K562 (cell line): Measurements from ENCODE around the gene VPS37B. TPM values are rescaled to one million over a fixed set of nuclear protein-coding genes. Genes with fewer than 3 reads are reported as not detected.

ENCODE experiments used
- ARID4B ChIP-seq: sonication (generic); formaldehyde crosslinking; IDR thresholded peaks from 2 replicates; pipeline ENCODE4 v1.8.0; 2022; ENCODE audit warnings: mild to moderate bottlenecking, missing genetic modification reagents
- HBP1 ChIP-seq: fragments of 450-650 bp; formaldehyde crosslinking; IDR thresholded peaks from 2 replicates; pipeline ENCODE4 v1.4.0; 2022; ENCODE audit warnings: missing genetic modification characterization
- KAT8 ChIP-seq: fragments of 450-650 bp; IDR thresholded peaks from 2 replicates; pipeline ENCODE4 v1.6.1; 2016; ENCODE audit warnings: low read depth, mild to moderate bottlenecking
- MLLT1 ChIP-seq, 2 experiments: fragments of 450-650 bp; IDR thresholded peaks; 2 replicates each; pipeline ENCODE4 v1.6.1; 2016
- MTF1 ChIP-seq: fragments of 250-450 bp; sonication (Bioruptor Pico); IDR thresholded peaks from 2 replicates; pipeline ENCODE4 v1.9.0; 2021; ENCODE audit warnings: moderate library complexity, mild to moderate bottlenecking, inconsistent platforms, borderline replicate concordance
- RB1 ChIP-seq: fragments of 450-650 bp; IDR thresholded peaks from 2 replicates; pipeline ENCODE4 v1.6.1; 2017; ENCODE audit warnings: low read depth, mild to moderate bottlenecking
- RCOR1 ChIP-seq, 2 experiments: IDR thresholded peaks; 2 replicates each; pipeline ENCODE4 v1.6.1; 2012; ENCODE audit warnings: low read depth in 2 of 2, low read length in 2 of 2, borderline replicate concordance in 1 of 2, improper control_type of control experiment in 1 of 2
- RFX1 ChIP-seq: fragments of 450-650 bp; IDR thresholded peaks from 2 replicates; pipeline ENCODE4 v1.6.1; 2016; ENCODE audit warnings: mild to moderate bottlenecking, moderate library complexity
- SMAD3 ChIP-seq: fragments of 450-650 bp; formaldehyde crosslinking; conservative IDR thresholded peaks from 2 replicates; pipeline ENCODE4 v1.4.0; 2020; ENCODE audit warnings: mild to moderate bottlenecking
- TRIM28 ChIP-seq: fragments of 450-650 bp; IDR thresholded peaks from 2 replicates; pipeline ENCODE4 v1.6.1; 2017
- ZNF140 ChIP-seq: fragments of 250-450 bp; sonication (Bioruptor Pico); IDR thresholded peaks from 2 replicates; pipeline ENCODE4 v1.8.0; 2021; ENCODE audit warnings: moderate library complexity, mild to moderate bottlenecking, inconsistent platforms
- ZNF518B ChIP-seq: fragments of 250-450 bp; sonication (Bioruptor Pico); IDR thresholded peaks from 2 replicates; pipeline ENCODE4 v1.5.0; 2021; ENCODE audit warnings: mild to moderate bottlenecking, moderate library complexity
- ZNF766 ChIP-seq: fragments of 200-800 bp; sonication (Bioruptor generic); conservative IDR thresholded peaks from 2 replicates; pipeline ENCODE4 v1.6.1; 2016; ENCODE audit warnings: missing genetic modification characterization, missing compliant biosample characterization
- ZSCAN29 ChIP-seq: fragments of 450-650 bp; IDR thresholded peaks from 2 replicates; pipeline ENCODE4 v1.6.1; 2017
- polyA plus RNA-seq, 8 experiments: library from polyadenylated mRNA; depleted of rRNA in 4 of 8; stranded (reverse) in 5 of 8; unstranded in 3 of 8; fragments of >200 nt; fragmentation: Nextera tagmentation in 2 of 8; fragmentation: Illumina TruSeq in 1 of 8; extraction: Ambion mirVana in 2 of 8; extraction: Trizol in 1 of 8; gene quantifications; 2 replicates each; pipeline versions ENCODE4 v1.2.1 to v1.2.3, GENCODE V29; 2011 to 2014; ENCODE audit warnings: inconsistent platforms in 1 of 8, missing spikeins in 1 of 8
- total RNA-seq, 7 experiments: library from RNA; depleted of rRNA in 6 of 7; stranded (reverse); fragments of >200 nt in 6 of 7; fragmentation: Illumina TruSeq in 2 of 7; extraction: Trizol in 2 of 7; gene quantifications; 2 replicates each; pipeline versions ENCODE4 v1.2.1 to v1.2.3, GENCODE V29; 2011 to 2021; ENCODE audit warnings: low replicate concordance in 1 of 7

Gene VPS37B
- total and polyA plus RNA-seq, 9 of the 15 experiments (the other 6 are each of a cell fraction or from before 2014, with no cell fraction given), result 0.28 to 37.4 (median 17.9) TPM

DNA sequence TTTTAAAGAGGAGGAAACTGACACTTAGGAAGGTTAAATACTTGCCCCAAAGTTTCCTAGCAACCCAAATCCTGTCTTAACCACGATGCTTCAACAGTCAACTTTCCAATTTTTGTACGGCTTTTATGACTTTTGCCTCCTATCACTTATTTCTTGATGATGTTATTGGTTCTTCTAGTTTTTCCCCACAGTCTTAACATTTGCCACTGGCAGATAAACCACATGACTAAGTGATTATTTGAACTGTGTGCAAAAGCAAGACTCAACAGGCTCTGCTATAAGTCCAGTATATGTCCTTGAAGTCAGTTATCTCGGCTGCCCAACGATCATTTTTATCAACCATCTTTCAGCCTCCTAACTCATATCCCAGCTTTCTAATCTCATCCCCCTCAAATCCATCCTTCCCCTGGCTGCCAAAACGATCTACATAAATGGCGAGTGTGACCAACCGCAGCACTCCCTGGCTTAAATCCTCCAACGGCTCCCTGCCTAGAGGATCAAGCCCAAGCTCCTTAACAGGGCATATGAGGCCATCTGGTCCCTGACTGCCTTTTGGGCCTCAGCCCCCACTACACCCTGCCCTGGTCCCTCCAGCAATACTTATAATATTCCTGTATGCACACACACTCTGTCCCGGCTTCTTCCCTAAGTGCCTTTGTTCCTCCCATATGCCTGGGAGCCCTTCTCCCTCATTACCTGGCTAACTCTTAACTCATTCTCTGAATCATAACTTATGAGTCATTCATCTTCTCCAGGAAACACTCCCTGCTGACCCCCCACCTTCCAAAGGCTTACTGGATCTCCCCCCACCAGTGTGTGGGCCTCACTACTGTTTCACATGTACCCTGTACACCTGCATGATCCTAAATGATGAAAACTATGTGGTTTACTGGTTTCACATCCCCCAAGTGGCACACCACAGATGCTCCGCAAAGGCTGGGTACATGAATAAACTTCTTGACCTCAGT is 8.8 kb downstream of the VPS37B start (continued):
- peak in 1 of 2 experiments; percentile 52; a peak in 1 of 4 replicates for TF ChIP-seq MLLT1 (IDR thresholded peaks at IDR 0.05)
- TF ChIP-seq RFX1, result peak; percentile 56
- TF ChIP-seq MTF1 (CRISPR knock-in tag), result no peak
- peak; percentile 46; the same call in 1 of the 2 replicates for TF ChIP-seq TRIM28
- no peak; the same call in 1 of the 2 replicates for TF ChIP-seq ARID4B (CRISPR knock-in tag)
- no peak for TF ChIP-seq SMAD3 (CRISPR knock-in tag)
- TF ChIP-seq ZNF140, result no peak
- no peak for TF ChIP-seq ZNF518B (CRISPR knock-in tag)
- TF ChIP-seq RB1, result no peak
- TF ChIP-seq HBP1 (CRISPR knock-in tag), result no peak
- no peak for TF ChIP-seq KAT8
- TF ChIP-seq ZSCAN29, result no peak
- peak in 1 of 2 experiments; percentile 96; a peak in 3 of 4 replicates for TF ChIP-seq RCOR1 (IDR thresholded peaks at IDR 0.05; ENCODE audit: borderline replicate concordance in 1 of 2, low read depth in 2 of 2, low read length in 2 of 2)
- peak; percentile 70 for TF ChIP-seq ZNF766 (CRISPR knock-in tag)
